Measurements from ENCODE around the gene OSBPL3. TPM values are rescaled to one million over a fixed set of nuclear protein-coding genes. Genes with fewer than 3 reads are reported as not detected.

OSBPL3 gene
- total and polyA plus RNA-seq, 11 donors = 1.5 to 14.3 (median 4.9) TPM

DNA sequence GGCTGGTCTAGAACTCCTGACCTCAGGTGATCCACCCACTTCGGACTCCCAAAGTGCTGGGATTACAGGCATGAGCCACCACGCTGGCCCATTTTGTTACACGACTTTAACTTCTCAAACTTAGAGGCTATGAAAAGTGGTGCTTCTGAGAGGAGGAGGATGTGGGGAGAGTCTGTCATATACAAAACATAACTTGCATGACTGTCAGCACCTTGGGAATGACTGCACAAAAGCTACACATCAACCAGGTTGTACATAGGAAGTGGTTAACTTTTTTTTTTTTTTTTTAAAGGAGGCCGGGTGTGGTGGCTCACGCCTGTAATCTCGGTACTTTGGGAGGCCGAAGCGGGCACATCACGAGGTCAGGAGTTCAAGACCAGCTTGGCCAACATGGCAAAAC lies 179.3 kb downstream of the OSBPL3 start:
- H3K4me3 ChIP-seq = no peak overlapping the region
- WGBS, 4 donors = 88 to 97% (median 94%) methylated on average over 9 of the region's 9 CpGs
- no peaks in the 10 kb centered on the region for H3K27me3 ChIP-seq
- ATAC-seq = no peak
- DNase-seq = no peak
- no peaks in the 10 kb centered on the region for H3K4me1 ChIP-seq
- intact Hi-C loops (cut with DNase I) = no loop called here
- no peak for TF ChIP-seq POLR2A (IDR thresholded peaks at IDR 0.05)
- TF ChIP-seq, protein P1, sequence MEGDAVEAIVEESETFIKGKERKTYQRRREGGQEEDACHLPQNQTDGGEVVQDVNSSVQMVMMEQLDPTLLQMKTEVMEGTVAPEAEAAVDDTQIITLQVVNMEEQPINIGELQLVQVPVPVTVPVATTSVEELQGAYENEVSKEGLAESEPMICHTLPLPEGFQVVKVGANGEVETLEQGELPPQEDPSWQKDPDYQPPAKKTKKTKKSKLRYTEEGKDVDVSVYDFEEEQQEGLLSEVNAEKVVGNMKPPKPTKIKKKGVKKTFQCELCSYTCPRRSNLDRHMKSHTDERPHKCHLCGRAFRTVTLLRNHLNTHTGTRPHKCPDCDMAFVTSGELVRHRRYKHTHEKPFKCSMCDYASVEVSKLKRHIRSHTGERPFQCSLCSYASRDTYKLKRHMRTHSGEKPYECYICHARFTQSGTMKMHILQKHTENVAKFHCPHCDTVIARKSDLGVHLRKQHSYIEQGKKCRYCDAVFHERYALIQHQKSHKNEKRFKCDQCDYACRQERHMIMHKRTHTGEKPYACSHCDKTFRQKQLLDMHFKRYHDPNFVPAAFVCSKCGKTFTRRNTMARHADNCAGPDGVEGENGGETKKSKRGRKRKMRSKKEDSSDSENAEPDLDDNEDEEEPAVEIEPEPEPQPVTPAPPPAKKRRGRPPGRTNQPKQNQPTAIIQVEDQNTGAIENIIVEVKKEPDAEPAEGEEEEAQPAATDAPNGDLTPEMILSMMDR (IDR thresholded peaks at IDR 0.05) = no peak
- H3K27ac ChIP-seq = no peak overlapping the region
- H3K9me3 ChIP-seq = no peaks in the 10 kb centered on the region
- peaks cover 0 to 41% (median 9%) of the 10 kb centered on the region in 9 donors for H3K36me3 ChIP-seq

DNA sequence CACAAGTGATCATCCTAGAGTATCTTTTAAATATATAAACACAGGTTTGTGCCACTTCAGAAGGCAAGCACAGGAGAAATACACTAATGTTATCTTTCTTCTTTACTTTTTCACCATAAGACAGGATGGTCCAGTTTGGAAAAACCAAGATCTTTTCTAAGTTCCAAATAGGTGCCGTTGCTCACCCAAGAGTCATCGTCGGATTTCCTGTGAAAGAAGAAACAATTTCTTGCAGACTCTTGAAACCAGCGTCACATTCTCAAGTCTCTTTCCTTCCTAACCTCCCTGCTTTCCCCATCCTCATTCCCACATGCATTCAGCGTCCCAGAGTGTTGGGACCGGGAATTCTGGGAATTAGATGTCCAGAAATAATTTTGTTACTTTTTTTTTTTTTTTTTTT lies 179.9 kb downstream of the OSBPL3 start:
- ATAC-seq (no peak), DNase-seq (no peak)
- Histone ChIP-seq H3K27me3 (no peaks in the 10 kb centered on the region), H3K27ac (no peak overlapping the region), H3K9me3 (no peaks in the 10 kb centered on the region), H3K4me1 (no peaks in the 10 kb centered on the region), H3K4me3 (no peak overlapping the region), H3K36me3 (peaks cover 0 to 40% (median 9%) of the 10 kb centered on the region in 9 donors)
- TF ChIP-seq, protein P1 (IDR thresholded peaks at IDR 0.05) = no peak
- no peak for TF ChIP-seq POLR2A (IDR thresholded peaks at IDR 0.05)
- intact Hi-C loops (cut with DNase I) = no loop called here
- WGBS, 4 donors = 84 to 93% (median 89%) methylated on average over 6 of the region's 6 CpGs

DNA sequence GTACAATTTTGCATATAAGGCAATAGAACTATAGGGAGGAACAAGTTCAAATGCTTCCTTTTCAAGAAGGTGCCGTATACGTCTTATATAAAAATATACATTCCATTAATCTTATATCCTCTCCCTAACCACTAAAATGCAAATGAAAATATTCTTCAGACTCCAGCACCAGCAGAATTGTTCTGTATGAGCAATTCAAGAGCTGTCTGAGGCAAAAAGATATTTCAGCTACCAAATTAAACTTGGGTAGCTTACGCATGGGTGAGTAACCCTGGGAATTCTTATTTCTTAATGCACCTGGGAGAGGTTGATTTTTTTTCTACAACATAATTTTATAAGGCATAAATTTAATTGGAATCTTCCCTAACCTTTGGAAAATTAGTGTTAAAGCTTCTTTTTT lies 180.5 kb downstream of the OSBPL3 start:
- TF ChIP-seq POLR2A (IDR thresholded peaks at IDR 0.05) = no peak
- TF ChIP-seq, protein P1 (IDR thresholded peaks at IDR 0.05) = no peak
- ATAC-seq (no peak), DNase-seq (no peak)
- H3K36me3 ChIP-seq = peaks cover 0 to 39% (median 9%) of the 10 kb centered on the region in 9 donors
- no peaks in the 10 kb centered on the region for H3K9me3 ChIP-seq
- no peak overlapping the region for H3K27ac ChIP-seq
- H3K27me3 ChIP-seq = no peaks in the 10 kb centered on the region
- WGBS, 4 donors = 91 to 97% (median 96%) methylated on average over 3 of the region's 3 CpGs
- no peaks in the 10 kb centered on the region for H3K4me1 ChIP-seq
- intact Hi-C loops (cut with DNase I) = no loop called here
- H3K4me3 ChIP-seq = no peak overlapping the region

DNA sequence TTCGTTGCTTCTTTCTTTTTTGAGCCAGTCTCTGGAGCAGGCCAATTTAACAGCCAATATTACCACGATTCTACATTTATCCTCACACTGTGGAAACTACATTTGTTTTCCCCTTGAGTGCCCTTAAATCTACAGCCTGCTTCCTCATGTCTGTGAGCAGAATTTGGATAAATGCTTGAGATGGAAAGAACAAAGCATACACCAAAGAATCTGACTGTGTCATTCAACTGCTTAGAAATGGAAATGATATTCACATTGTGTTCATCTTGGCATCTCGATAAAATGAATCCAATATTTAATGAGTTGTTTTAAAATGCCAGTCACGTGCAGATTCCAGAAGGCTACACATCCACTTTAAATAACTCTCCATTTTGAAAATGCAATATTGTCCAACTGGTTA lies 181.7 kb downstream of the OSBPL3 start:
- Histone ChIP-seq H3K4me1 (peaks cover 0 to 4% (median 0%) of the 10 kb centered on the region in 12 donors), H3K27me3 (no peaks in the 10 kb centered on the region), H3K36me3 (peaks cover 0 to 27% (median 0%) of the 10 kb centered on the region in 9 donors), H3K27ac (no peak overlapping the region), H3K4me3 (no peak overlapping the region), H3K9me3 (no peaks in the 10 kb centered on the region)
- TF ChIP-seq POLR2A (IDR thresholded peaks at IDR 0.05) = no peak
- TF ChIP-seq, protein P1 (IDR thresholded peaks at IDR 0.05) = no peak
- intact Hi-C loops (cut with DNase I) = no loop called here
- ATAC-seq = no peak
- WGBS, 4 donors = 82 to 92% (median 86%) methylated on average over 4 of the region's 4 CpGs
- no peak for DNase-seq

Measured in heart left ventricle (tissue), 16 donors.